SK-N-SH (cell line): Measurements from ENCODE around the gene UBA1.

Source experiments
- EZH2phosphoT487 ChIP-seq: fragments of 200-600 bp; sonication (generic); IDR thresholded peaks from 2 replicates; pipeline ENCODE4 v1.6.1; 2017; ENCODE audit warnings: low read depth, mixed run types, mild to moderate bottlenecking, antibody characterized with exemption, moderate library complexity, borderline replicate concordance
- JUND ChIP-seq: IDR thresholded peaks from 2 replicates; pipeline ENCODE4 v1.4.0; 2012
- MXI1 ChIP-seq: IDR thresholded peaks from 2 replicates; pipeline ENCODE4 v1.6.1; 2012; ENCODE audit warnings: mild to moderate bottlenecking, low read depth, low read length, improper control_type of control experiment
- NRF1 ChIP-seq: IDR thresholded peaks from 2 replicates; pipeline ENCODE4 v1.6.1; 2012; ENCODE audit warnings: low read depth, mild to moderate bottlenecking, low read length
- POLR2AphosphoS5 ChIP-seq: IDR thresholded peaks from 2 replicates; pipeline ENCODE4 v1.6.1; 2012; ENCODE audit warnings: low read depth, low read length
- RAD21 ChIP-seq: IDR thresholded peaks from 2 replicates; pipeline ENCODE4 v1.6.1; 2012; ENCODE audit warnings: mild to moderate bottlenecking, low read length
- RCOR1 ChIP-seq: fragments of 150-350 bp; IDR thresholded peaks from 2 replicates; pipeline ENCODE4 v1.6.1; 2017; ENCODE audit warnings: antibody characterized with exemption, low read length
- SIN3A ChIP-seq: IDR thresholded peaks from 2 replicates; pipeline ENCODE4 v1.6.1; 2012; ENCODE audit warnings: low read depth, mild to moderate bottlenecking, low read length, moderate library complexity, borderline replicate concordance
- SMC3 ChIP-seq: IDR thresholded peaks from 2 replicates; pipeline ENCODE4 v1.6.1; 2012; ENCODE audit warnings: low read depth, low read length, improper control_type of control experiment
- TF ChIP-seq, protein P1 (sequence below): fragments of 200-600 bp; sonication (generic); IDR thresholded peaks from 2 replicates; pipeline ENCODE4 v1.6.1; 2017; ENCODE audit warnings: antibody characterized with exemption, mild to moderate bottlenecking, moderate library complexity
- TF ChIP-seq, protein P2 (sequence below): IDR thresholded peaks from 2 replicates; pipeline ENCODE4 v1.4.0; 2012; ENCODE audit warnings: low read depth, borderline replicate concordance
- TF ChIP-seq, protein P3 (sequence below): IDR thresholded peaks from 2 replicates; pipeline ENCODE4 v1.6.1; 2012; ENCODE audit warnings: mild to moderate bottlenecking, low read depth, low read length, moderate library complexity
- TF ChIP-seq, protein P4 (sequence below): IDR thresholded peaks from 2 replicates; pipeline ENCODE4 v1.4.0; 2012; ENCODE audit warnings: low read depth

DNA sequence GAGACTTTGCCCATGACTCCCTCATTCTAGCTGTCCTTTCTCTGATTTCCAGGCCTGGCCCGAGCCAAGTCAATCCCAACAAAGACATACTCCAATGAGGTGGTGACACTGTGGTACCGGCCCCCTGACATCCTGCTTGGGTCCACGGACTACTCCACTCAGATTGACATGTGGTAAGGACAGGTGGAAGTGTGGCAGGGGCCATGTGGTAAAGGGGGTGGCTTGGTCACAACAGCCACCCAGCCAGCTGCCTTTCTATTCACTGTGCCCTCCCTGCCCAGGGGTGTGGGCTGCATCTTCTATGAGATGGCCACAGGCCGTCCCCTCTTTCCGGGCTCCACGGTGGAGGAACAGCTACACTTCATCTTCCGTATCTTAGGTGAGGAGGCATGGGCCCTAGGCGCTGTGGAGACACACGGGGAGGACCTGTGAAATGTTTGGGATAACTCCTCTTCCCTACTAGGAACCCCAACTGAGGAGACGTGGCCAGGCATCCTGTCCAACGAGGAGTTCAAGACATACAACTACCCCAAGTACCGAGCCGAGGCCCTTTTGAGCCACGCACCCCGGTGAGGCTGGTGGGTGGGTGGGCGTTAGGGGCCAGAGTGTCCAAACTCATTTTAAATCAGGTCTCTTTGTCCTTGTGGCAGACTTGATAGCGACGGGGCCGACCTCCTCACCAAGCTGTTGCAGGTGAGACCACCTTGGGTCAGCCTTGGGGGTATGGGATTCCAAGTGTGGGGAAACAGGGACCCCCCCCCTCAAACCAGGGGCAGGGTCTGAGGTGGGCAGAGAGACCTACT lies 33.1 kb downstream of the UBA1 start:
- no peak for TF ChIP-seq EZH2phosphoT487
- TF ChIP-seq, protein P1, sequence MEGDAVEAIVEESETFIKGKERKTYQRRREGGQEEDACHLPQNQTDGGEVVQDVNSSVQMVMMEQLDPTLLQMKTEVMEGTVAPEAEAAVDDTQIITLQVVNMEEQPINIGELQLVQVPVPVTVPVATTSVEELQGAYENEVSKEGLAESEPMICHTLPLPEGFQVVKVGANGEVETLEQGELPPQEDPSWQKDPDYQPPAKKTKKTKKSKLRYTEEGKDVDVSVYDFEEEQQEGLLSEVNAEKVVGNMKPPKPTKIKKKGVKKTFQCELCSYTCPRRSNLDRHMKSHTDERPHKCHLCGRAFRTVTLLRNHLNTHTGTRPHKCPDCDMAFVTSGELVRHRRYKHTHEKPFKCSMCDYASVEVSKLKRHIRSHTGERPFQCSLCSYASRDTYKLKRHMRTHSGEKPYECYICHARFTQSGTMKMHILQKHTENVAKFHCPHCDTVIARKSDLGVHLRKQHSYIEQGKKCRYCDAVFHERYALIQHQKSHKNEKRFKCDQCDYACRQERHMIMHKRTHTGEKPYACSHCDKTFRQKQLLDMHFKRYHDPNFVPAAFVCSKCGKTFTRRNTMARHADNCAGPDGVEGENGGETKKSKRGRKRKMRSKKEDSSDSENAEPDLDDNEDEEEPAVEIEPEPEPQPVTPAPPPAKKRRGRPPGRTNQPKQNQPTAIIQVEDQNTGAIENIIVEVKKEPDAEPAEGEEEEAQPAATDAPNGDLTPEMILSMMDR: no peak
- TF ChIP-seq NRF1: no peak
- TF ChIP-seq SIN3A: no peak
- TF ChIP-seq, protein P2, sequence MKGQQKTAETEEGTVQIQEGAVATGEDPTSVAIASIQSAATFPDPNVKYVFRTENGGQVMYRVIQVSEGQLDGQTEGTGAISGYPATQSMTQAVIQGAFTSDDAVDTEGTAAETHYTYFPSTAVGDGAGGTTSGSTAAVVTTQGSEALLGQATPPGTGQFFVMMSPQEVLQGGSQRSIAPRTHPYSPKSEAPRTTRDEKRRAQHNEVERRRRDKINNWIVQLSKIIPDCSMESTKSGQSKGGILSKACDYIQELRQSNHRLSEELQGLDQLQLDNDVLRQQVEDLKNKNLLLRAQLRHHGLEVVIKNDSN: no peak
- no peak for TF ChIP-seq SMC3
- TF ChIP-seq, protein P3, sequence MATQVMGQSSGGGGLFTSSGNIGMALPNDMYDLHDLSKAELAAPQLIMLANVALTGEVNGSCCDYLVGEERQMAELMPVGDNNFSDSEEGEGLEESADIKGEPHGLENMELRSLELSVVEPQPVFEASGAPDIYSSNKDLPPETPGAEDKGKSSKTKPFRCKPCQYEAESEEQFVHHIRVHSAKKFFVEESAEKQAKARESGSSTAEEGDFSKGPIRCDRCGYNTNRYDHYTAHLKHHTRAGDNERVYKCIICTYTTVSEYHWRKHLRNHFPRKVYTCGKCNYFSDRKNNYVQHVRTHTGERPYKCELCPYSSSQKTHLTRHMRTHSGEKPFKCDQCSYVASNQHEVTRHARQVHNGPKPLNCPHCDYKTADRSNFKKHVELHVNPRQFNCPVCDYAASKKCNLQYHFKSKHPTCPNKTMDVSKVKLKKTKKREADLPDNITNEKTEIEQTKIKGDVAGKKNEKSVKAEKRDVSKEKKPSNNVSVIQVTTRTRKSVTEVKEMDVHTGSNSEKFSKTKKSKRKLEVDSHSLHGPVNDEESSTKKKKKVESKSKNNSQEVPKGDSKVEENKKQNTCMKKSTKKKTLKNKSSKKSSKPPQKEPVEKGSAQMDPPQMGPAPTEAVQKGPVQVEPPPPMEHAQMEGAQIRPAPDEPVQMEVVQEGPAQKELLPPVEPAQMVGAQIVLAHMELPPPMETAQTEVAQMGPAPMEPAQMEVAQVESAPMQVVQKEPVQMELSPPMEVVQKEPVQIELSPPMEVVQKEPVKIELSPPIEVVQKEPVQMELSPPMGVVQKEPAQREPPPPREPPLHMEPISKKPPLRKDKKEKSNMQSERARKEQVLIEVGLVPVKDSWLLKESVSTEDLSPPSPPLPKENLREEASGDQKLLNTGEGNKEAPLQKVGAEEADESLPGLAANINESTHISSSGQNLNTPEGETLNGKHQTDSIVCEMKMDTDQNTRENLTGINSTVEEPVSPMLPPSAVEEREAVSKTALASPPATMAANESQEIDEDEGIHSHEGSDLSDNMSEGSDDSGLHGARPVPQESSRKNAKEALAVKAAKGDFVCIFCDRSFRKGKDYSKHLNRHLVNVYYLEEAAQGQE: no peak
- no peak for TF ChIP-seq RCOR1
- TF ChIP-seq, protein P4, sequence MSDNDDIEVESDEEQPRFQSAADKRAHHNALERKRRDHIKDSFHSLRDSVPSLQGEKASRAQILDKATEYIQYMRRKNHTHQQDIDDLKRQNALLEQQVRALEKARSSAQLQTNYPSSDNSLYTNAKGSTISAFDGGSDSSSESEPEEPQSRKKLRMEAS: no peak
- no peak for TF ChIP-seq RAD21
- no peak for TF ChIP-seq JUND
- TF ChIP-seq POLR2AphosphoS5: no peak
- no peak for TF ChIP-seq MXI1
